ENCODE measurements around the gene HMGN4.

Gene HMGN4

GRCh38 chr6:26554697-26555504, 16.7 kb downstream of the HMGN4 start:
- no peak overlapping the region for H2BK12ac ChIP-seq (ENCODE audit: low read length)
- H3K9ac ChIP-seq (ENCODE audit: low read length), result no peak overlapping the region
- H3K9me3 ChIP-seq (ENCODE audit: insufficient read depth, low read depth, low read length), result no peaks in the 10 kb centered on the region
- H3K18ac ChIP-seq (ENCODE audit: low read length), result no peak overlapping the region
- no peak overlapping the region for H4K12ac ChIP-seq (ENCODE audit: low read depth, low read length)
- no peak overlapping the region for H3K23ac ChIP-seq (ENCODE audit: low read length)
- H4K91ac ChIP-seq (ENCODE audit: low read depth, low read length), result no peak overlapping the region
- H2AK5ac ChIP-seq (ENCODE audit: low read length), result no peak overlapping the region
- no CpG with 5 or more reads among the region's 27 CpGs for WGBS (ENCODE audit: extremely low coverage, insufficient coverage, insufficient read length)
- no peaks in the 10 kb centered on the region for H3K79me2 ChIP-seq (ENCODE audit: control insufficient read depth, insufficient read depth, low read length, poor library complexity)
- H3K27me3 ChIP-seq (ENCODE audit: insufficient read depth, low read length), result no peaks in the 10 kb centered on the region
- no peaks in the 10 kb centered on the region for H3K36me3 ChIP-seq (ENCODE audit: control insufficient read depth in 1 of 2, insufficient read depth in 2 of 2, low read length in 2 of 2)
- peak overlapping the region; percentile 56 for H3K4me3 ChIP-seq (ENCODE audit: low read depth, low read length)
- no peak overlapping the region for H2BK120ac ChIP-seq (ENCODE audit: insufficient read depth, low read length, poor library complexity)
- DNase-seq, result peak; percentile 46 to 69
- H4K8ac ChIP-seq (ENCODE audit: low read depth, low read length), result no peak overlapping the region
- H3K79me1 ChIP-seq (ENCODE audit: low read length), result peaks cover 1% of the 10 kb centered on the region
- no peak overlapping the region for H2BK5ac ChIP-seq (ENCODE audit: low read depth, low read length, poor library complexity)
- no peak overlapping the region for H3K27ac ChIP-seq (ENCODE audit: low read depth, low read length)
- H3K4ac ChIP-seq (ENCODE audit: low read depth, low read length), result no peak overlapping the region
- H3K14ac ChIP-seq (ENCODE audit: low read length), result no peak overlapping the region
- peak overlapping the region; percentile 17 for H2AFZ ChIP-seq (ENCODE audit: insufficient read depth, low read length, poor library complexity)
- H3K4me1 ChIP-seq (ENCODE audit: control insufficient read depth in 1 of 2, insufficient read depth in 2 of 2, low read length in 2 of 2), result no peaks in the 10 kb centered on the region
- H3K4me2 ChIP-seq (ENCODE audit: low read length), result peak overlapping the region; percentile 75

GRCh38 chr6:26555505-26556262, 17.5 kb downstream of the HMGN4 start:
- Histone ChIP-seq H4K12ac (ENCODE audit: low read depth, low read length) (no peak overlapping the region), H3K4me3 (ENCODE audit: low read depth, low read length) (peak overlapping the region; percentile 35), H3K79me2 (ENCODE audit: control insufficient read depth, insufficient read depth, low read length, poor library complexity) (no peaks in the 10 kb centered on the region), H2BK120ac (ENCODE audit: insufficient read depth, low read length, poor library complexity) (no peak overlapping the region), H4K8ac (ENCODE audit: low read depth, low read length) (no peak overlapping the region), H3K36me3 (ENCODE audit: control insufficient read depth in 1 of 2, insufficient read depth in 2 of 2, low read length in 2 of 2) (no peaks in the 10 kb centered on the region), H3K79me1 (ENCODE audit: low read length) (peaks cover 1% of the 10 kb centered on the region), H3K4ac (ENCODE audit: low read depth, low read length) (no peak overlapping the region), H3K27ac (ENCODE audit: low read depth, low read length) (no peak overlapping the region), H3K14ac (ENCODE audit: low read length) (no peak overlapping the region), H3K9me3 (ENCODE audit: insufficient read depth, low read depth, low read length) (no peaks in the 10 kb centered on the region), H3K27me3 (ENCODE audit: insufficient read depth, low read length) (no peaks in the 10 kb centered on the region), H3K9ac (ENCODE audit: low read length) (no peak overlapping the region), H2AFZ (ENCODE audit: insufficient read depth, low read length, poor library complexity) (peak overlapping the region; percentile 26), H2AK5ac (ENCODE audit: low read length) (no peak overlapping the region), H2BK5ac (ENCODE audit: low read depth, low read length, poor library complexity) (no peak overlapping the region), H3K4me2 (ENCODE audit: low read length) (peak overlapping the region; percentile 61), H4K91ac (ENCODE audit: low read depth, low read length) (no peak overlapping the region), H3K23ac (ENCODE audit: low read length) (no peak overlapping the region), H2BK12ac (ENCODE audit: low read length) (no peak overlapping the region), H3K18ac (ENCODE audit: low read length) (no peak overlapping the region), H3K4me1 (ENCODE audit: control insufficient read depth in 1 of 2, insufficient read depth in 2 of 2, low read length in 2 of 2) (no peaks in the 10 kb centered on the region)
- no CpG with 5 or more reads among the region's 19 CpGs for WGBS (ENCODE audit: extremely low coverage, insufficient coverage, insufficient read length)
- DNase-seq, result peak in 1 of 2 donors; percentile 57

DNA sequence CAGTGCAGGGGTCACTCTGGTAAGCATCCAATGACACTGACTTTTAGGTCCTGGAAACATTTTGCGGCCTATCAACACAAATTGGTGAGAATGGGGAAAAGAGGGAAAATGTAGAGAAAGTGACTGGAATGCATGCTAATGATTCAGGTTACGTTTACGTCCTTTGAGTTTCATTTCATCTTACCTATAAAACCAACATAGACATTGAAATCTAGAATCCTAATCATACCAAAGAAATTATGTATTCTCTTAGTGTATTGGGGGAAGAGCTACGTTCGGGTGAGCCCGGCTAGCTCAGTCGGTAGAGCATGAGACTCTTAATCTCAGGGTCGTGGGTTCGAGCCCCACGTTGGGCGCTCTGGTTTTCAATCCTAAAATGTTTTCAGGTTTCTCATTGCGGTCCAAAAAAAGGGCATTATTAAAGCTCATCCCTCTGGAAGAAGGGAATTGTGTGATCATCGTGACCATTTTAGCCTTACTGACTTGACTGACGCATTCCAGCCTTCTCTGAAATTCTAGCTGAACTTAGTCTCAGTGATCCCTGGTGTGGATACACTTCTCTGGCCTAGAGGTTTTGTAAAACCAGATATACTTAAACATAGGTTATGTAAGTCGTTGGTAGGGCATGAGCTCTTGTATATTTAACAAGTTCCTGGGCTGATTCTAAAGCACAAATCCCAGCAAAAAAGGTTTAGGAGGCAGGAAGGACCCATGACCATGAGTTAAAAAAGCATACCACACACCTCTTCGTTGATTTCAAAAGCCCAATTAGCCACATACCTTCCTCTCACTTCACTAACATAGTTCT, 18.3 kb downstream of the HMGN4 start:
- peak; percentile 52 to 86 for DNase-seq
- Histone ChIP-seq H2BK5ac (ENCODE audit: low read depth, low read length, poor library complexity) (no peak overlapping the region), H3K9me3 (ENCODE audit: insufficient read depth, low read depth, low read length) (peaks cover 2% of the 10 kb centered on the region), H2BK12ac (ENCODE audit: low read length) (no peak overlapping the region), H3K18ac (ENCODE audit: low read length) (no peak overlapping the region), H3K27me3 (ENCODE audit: insufficient read depth, low read length) (no peaks in the 10 kb centered on the region), H4K8ac (ENCODE audit: low read depth, low read length) (no peak overlapping the region), H4K12ac (ENCODE audit: low read depth, low read length) (no peak overlapping the region), H3K4me1 (ENCODE audit: control insufficient read depth in 1 of 2, insufficient read depth in 2 of 2, low read length in 2 of 2) (no peaks in the 10 kb centered on the region), H3K14ac (ENCODE audit: low read length) (no peak overlapping the region), H3K4ac (ENCODE audit: low read depth, low read length) (no peak overlapping the region), H2AFZ (ENCODE audit: insufficient read depth, low read length, poor library complexity) (peak overlapping the region; percentile 26), H3K9ac (ENCODE audit: low read length) (no peak overlapping the region), H3K4me3 (ENCODE audit: low read depth, low read length) (peak overlapping the region; percentile 35), H3K79me2 (ENCODE audit: control insufficient read depth, insufficient read depth, low read length, poor library complexity) (no peaks in the 10 kb centered on the region), H3K27ac (ENCODE audit: low read depth, low read length) (no peak overlapping the region), H4K91ac (ENCODE audit: low read depth, low read length) (no peak overlapping the region), H2BK120ac (ENCODE audit: insufficient read depth, low read length, poor library complexity) (no peak overlapping the region), H3K36me3 (ENCODE audit: control insufficient read depth in 1 of 2, insufficient read depth in 2 of 2, low read length in 2 of 2) (no peaks in the 10 kb centered on the region), H3K79me1 (ENCODE audit: low read length) (peaks cover 1% of the 10 kb centered on the region), H2AK5ac (ENCODE audit: low read length) (no peak overlapping the region), H3K4me2 (ENCODE audit: low read length) (peak overlapping the region; percentile 61), H3K23ac (ENCODE audit: low read length) (no peak overlapping the region)
- WGBS (ENCODE audit: extremely low coverage, insufficient coverage, insufficient read length), result no CpG with 5 or more reads among the region's 16 CpGs

All from trophoblast cell (in vitro differentiated cells and primary cell).